ENCODE results near the gene OR10A4. TPM values are rescaled to one million over a fixed set of nuclear protein-coding genes. Genes with fewer than 3 reads are reported as not detected.

OR10A4 gene
- total RNA-seq, 1 experiment from 2014 or later: not detected

GRCh38 chr11:6844356-6844755 lies 32.1 kb upstream of the OR10A4 start:
- Histone ChIP-seq H4K20me1 (ENCODE audit: low read length) (no peaks in the 10 kb centered on the region), H2AFZ (ENCODE audit: low read length) (no peak overlapping the region), H3K4me2 (ENCODE audit: low read length) (no peak overlapping the region), H3F3A (ENCODE audit: low read length, unreplicated experiment) (no peaks in the 10 kb centered on the region), H3K36me3 (ENCODE audit: low read depth, low read length) (no peaks in the 10 kb centered on the region), H3K79me2 (ENCODE audit: low read length) (no peaks in the 10 kb centered on the region), H3K9me2 (replicated peaks; ENCODE audit: low read length) (no peaks in the 10 kb centered on the region), H3K27ac (ENCODE audit: low read length) (no peak overlapping the region), H3K27me3 (ENCODE audit: low read length) (no peaks in the 10 kb centered on the region), H3K4me3 (ENCODE audit: low read length) (no peak overlapping the region), H3K9me3 (ENCODE audit: low read length) (no peaks in the 10 kb centered on the region), H3K9ac (ENCODE audit: low read length) (no peak overlapping the region), H3K4me1 (ENCODE audit: insufficient read depth, low read length) (no peaks in the 10 kb centered on the region)
- ChIA-PET POLR2A (ENCODE audit: unreplicated experiment) (no interaction called here), CTCF (no interaction called here)
- no peak for ATAC-seq
- no peak for TF ChIP-seq EZH2phosphoT487 (IDR thresholded peaks at IDR 0.05; ENCODE audit: borderline replicate concordance, low read length)
- no peak for TF ChIP-seq CTCF (conservative IDR thresholded peaks at IDR 0.05; ENCODE audit: low read depth, low read length)
- TF ChIP-seq EZH2 (IDR thresholded peaks at IDR 0.05; ENCODE audit: low read length, unreplicated experiment): no peak
- no peak for DNase-seq
- intact Hi-C loops (cut with micrococcal nuclease): no loop called here
- no TSS peak for BruUV-seq (replicated peaks)

GRCh38 chr11:6845383-6845782 lies 31.0 kb upstream of the OR10A4 start, which contains the start of gene OR10A5:
OR10A5 (plus strand) TSS chr11:6845683; CDS start chr11:6845683, 0 bp downstream.
- DNase-seq: no peak

More at GRCh38 chr11:6845383-6845782, 31.0 kb upstream of the OR10A4 start, which contains the start of gene OR10A5:
- TF ChIP-seq EZH2 (IDR thresholded peaks at IDR 0.05; ENCODE audit: low read length, unreplicated experiment) (no peak), CTCF (conservative IDR thresholded peaks at IDR 0.05; ENCODE audit: low read depth, low read length) (no peak), EZH2phosphoT487 (IDR thresholded peaks at IDR 0.05; ENCODE audit: borderline replicate concordance, low read length) (no peak)
- no peaks in the 10 kb centered on the region for H4K20me1 ChIP-seq (ENCODE audit: low read length)
- no peaks in the 10 kb centered on the region for H3F3A ChIP-seq (ENCODE audit: low read length, unreplicated experiment)
- no peaks in the 10 kb centered on the region for H3K4me1 ChIP-seq (ENCODE audit: insufficient read depth, low read length)
- no peaks in the 10 kb centered on the region for H3K27me3 ChIP-seq (ENCODE audit: low read length)
- intact Hi-C loops (cut with micrococcal nuclease): no loop called here
- H2AFZ ChIP-seq (ENCODE audit: low read length): no peak within 1 kb of the TSS
- no peak within 1 kb of the TSS for H3K9ac ChIP-seq (ENCODE audit: low read length)
- no peaks in the 10 kb centered on the region for H3K36me3 ChIP-seq (ENCODE audit: low read depth, low read length)
- ChIA-PET POLR2A (ENCODE audit: unreplicated experiment) (interaction anchor here (0.6 kb wide), 1 partner anchor 147 kb away, joined by 3 read pairs; no protein-coding TSS in a partner anchor), CTCF (no interaction called here)
- no peaks in the 10 kb centered on the region for H3K9me3 ChIP-seq (ENCODE audit: low read length)
- H3K79me2 ChIP-seq (ENCODE audit: low read length): no peaks in the 10 kb centered on the region
- H3K4me3 ChIP-seq (ENCODE audit: low read length): no peak within 1 kb of the TSS
- ATAC-seq: no peak
- no peaks in the 10 kb centered on the region for H3K9me2 ChIP-seq (replicated peaks; ENCODE audit: low read length)
- no peak within 1 kb of the TSS for H3K4me2 ChIP-seq (ENCODE audit: low read length)
- no TSS peak for BruUV-seq (replicated peaks)
- no peak within 1 kb of the TSS for H3K27ac ChIP-seq (ENCODE audit: low read length)
